K562 treated with DMSO at 1 percent for 12 hours (cell line): Measurements from ENCODE around the gene TBC1D9. TPM values are rescaled to one million over a fixed set of nuclear protein-coding genes. Genes with fewer than 3 reads are reported as not detected.

Source experiments
- total RNA-seq: library from RNA; unstranded; fragments of 300-600 nt; gene quantifications from 2 replicates; pipeline ENCODE4 v1.2.3, GENCODE V29; 2022; ENCODE audit not compliant: insufficient read depth

The TBC1D9 gene
- not detected in 2 replicates for total RNA-seq

GRCh38 chr4:140756319-140757231 lies at the start of gene TBC1D9:
Gene TBC1D9, minus strand, starts transcription at chr4:140756385. Its CDS starts 340 bp downstream, at chr4:140756045.

Other genes with a start within 250 kb of the TBC1D9 start
- 6.0 and 15.8 TPM in 2 replicates for gene ELMOD2, start 232.2 kb downstream of the TBC1D9 start, total RNA-seq
- gene UCP1, start 187.4 kb downstream of the TBC1D9 start, total RNA-seq, result not detected in 2 replicates